Activated naive CD8-positive, alpha-beta T cell (primary cell): Measurements from ENCODE around the gene CTRL.

Source experiments
- H3K27ac Mint-ChIP-seq: one replicate; pipeline ENCODE4 v1.8.0; 2021; ENCODE audit warnings: mixed read lengths
- H3K27me3 Mint-ChIP-seq: one replicate; pipeline ENCODE4 v1.8.0; 2021; ENCODE audit warnings: mixed read lengths
- H3K36me3 Mint-ChIP-seq: one replicate; pipeline ENCODE4 v1.8.0; 2021; ENCODE audit warnings: mixed read lengths
- H3K4me1 Mint-ChIP-seq: one replicate; pipeline ENCODE4 v1.8.0; 2021; ENCODE audit warnings: low read depth, mixed read lengths
- H3K4me3 Mint-ChIP-seq: one replicate; pipeline ENCODE4 v1.8.0; 2021; ENCODE audit warnings: mild to moderate bottlenecking, mixed read lengths
- H3K9me3 Mint-ChIP-seq: one replicate; pipeline ENCODE4 v1.8.0; 2021; ENCODE audit warnings: low read depth, mixed read lengths

CTRL gene

GRCh38 chr16:67907397-67908180 is 24.1 kb downstream of the CTRL start:
- H3K9me3 Mint-ChIP-seq: no peaks in the 10 kb centered on the region
- H3K4me3 Mint-ChIP-seq: no peak overlapping the region
- no peaks in the 10 kb centered on the region for H3K27me3 Mint-ChIP-seq
- peaks cover 3% of the 10 kb centered on the region for H3K36me3 Mint-ChIP-seq
- H3K27ac Mint-ChIP-seq: peak overlapping the region; percentile 35
- peaks cover 8% of the 10 kb centered on the region for H3K4me1 Mint-ChIP-seq

GRCh38 chr16:67902831-67903230 is 28.8 kb downstream of the CTRL start:
- Mint-ChIP-seq H3K4me3 (no peak overlapping the region), H3K4me1 (peaks cover 11% of the 10 kb centered on the region), H3K27me3 (no peaks in the 10 kb centered on the region), H3K36me3 (no peaks in the 10 kb centered on the region), H3K9me3 (no peaks in the 10 kb centered on the region), H3K27ac (no peak overlapping the region)

GRCh38 chr16:67901734-67902133 is 29.9 kb downstream of the CTRL start:
- H3K27ac Mint-ChIP-seq: no peak overlapping the region
- H3K27me3 Mint-ChIP-seq: no peaks in the 10 kb centered on the region
- H3K9me3 Mint-ChIP-seq: no peaks in the 10 kb centered on the region
- H3K4me1 Mint-ChIP-seq: peaks cover 20% of the 10 kb centered on the region
- no peak overlapping the region for H3K4me3 Mint-ChIP-seq
- H3K36me3 Mint-ChIP-seq: peaks cover 3% of the 10 kb centered on the region

DNA sequence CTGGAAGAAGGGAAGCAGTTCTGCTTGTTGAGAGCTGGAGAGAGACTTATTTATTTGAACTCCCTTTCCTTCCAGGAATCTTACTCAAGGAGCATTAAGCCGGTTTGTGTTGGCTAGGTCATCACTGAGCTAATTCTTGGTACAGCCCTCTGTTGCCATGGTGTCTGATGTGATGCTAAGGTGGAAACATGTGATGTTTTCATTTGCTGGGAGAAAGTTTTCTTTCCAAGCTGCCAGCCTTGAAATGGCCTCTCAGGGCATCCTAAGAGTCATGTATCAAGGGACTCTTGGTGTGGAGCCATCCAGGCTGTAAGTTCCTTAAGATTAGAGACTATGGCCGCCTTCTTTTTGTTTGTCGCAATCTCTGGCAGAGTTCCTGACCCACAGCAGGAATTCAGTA is 34.4 kb downstream of the CTRL start:
- Mint-ChIP-seq H3K36me3 (peaks cover 3% of the 10 kb centered on the region), H3K27me3 (no peaks in the 10 kb centered on the region), H3K4me3 (no peak overlapping the region), H3K9me3 (no peaks in the 10 kb centered on the region), H3K4me1 (peaks cover 50% of the 10 kb centered on the region), H3K27ac (no peak overlapping the region)

DNA sequence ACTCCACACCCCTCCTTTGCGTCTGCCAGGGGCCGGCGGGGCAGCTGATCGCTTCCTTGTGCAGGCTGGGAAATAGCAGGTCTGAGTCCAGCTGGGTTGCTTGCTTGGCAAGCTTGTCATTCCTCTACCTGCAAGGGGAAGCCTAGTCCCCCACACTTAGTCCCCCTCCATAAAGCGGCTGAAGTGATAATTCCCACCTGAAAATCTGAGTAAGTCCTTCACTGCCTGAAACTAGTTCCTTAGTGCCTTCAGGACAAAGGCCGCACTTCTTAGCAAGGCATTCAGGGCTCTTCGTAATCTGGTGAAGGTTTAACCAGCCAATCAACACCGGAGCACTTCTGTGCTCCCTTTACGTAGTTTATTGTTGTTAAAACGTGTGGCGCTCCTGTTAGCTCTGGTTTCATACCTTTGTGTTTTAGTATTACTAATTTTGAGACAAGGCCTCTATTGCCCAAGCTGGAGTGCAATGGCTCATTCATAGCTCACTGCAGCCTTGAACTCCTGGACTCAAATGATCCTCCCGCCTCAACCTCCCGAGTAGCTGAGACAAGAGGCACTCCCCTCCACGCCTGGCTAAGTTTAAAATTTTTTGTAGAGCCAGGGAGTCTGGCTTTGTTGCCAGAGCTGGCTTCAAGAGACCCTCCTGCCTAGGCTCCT is 37.8 kb downstream of the CTRL start:
- peaks cover 3% of the 10 kb centered on the region for H3K36me3 Mint-ChIP-seq
- peaks cover 41% of the 10 kb centered on the region for H3K4me1 Mint-ChIP-seq
- peak overlapping the region; percentile 93 for H3K27ac Mint-ChIP-seq
- H3K9me3 Mint-ChIP-seq: no peaks in the 10 kb centered on the region
- no peaks in the 10 kb centered on the region for H3K27me3 Mint-ChIP-seq
- peak overlapping the region; percentile 97 for H3K4me3 Mint-ChIP-seq

DNA sequence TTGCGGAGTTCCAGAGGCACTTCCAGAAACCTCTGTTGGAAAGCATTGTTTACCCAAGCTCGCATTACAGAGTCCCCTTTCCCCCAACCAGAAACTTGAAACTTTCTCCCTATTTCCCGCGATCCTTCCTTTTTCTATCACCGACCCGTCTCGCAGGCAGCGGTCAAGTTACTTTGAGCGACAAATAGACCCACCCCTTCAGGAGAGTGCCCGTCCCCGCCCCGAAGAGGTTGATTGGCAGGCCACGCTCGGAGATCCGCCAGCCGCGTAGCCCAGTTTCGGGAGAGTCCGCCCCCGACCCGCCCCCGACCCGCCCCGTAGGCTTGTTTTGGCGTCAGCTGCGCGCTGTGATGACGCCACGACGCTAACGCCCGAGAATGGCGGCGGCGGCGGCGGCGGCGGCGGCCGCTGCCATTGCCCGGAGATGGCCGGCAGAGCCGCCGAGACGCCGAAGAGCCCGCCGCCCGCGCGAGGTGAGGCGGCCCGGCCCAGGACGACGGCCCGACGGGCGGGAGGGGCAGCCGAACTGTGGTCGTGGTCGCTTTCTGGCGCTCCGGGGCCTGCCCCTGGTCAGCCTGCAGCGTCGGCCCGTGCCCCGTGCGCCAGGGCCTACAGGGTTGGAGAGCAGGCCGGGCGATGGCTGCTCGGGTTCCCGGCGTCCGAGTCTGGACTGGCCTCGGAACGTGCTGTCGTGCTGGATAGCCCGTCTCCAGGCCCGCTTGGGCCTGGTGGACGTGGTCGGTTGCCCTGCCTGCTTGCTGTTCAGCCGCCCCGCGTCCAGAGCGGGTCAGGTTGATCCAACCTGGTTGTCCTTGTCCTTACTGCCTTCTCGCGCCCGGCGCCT is 38.5 kb downstream of the CTRL start, which contains the start of gene PSKH1:
PSKH1 (plus strand) TSS at position 356 of the 844 bp plus-strand sequence. CDS start 15,496 bp downstream, outside the sequence.
- peaks cover 39% of the 10 kb centered on the region for H3K4me1 Mint-ChIP-seq
- H3K4me3 Mint-ChIP-seq: peak within 1 kb of the TSS; percentile 97
- peak within 1 kb of the TSS; percentile 93 for H3K27ac Mint-ChIP-seq
- H3K36me3 Mint-ChIP-seq: peaks cover 3% of the 10 kb centered on the region
- H3K9me3 Mint-ChIP-seq: no peaks in the 10 kb centered on the region
- H3K27me3 Mint-ChIP-seq: no peaks in the 10 kb centered on the region

- Mint-ChIP-seq H3K36me3 (peaks cover 3% of the 10 kb centered on the region), H3K4me1 (peaks cover 36% of the 10 kb centered on the region), H3K27me3 (no peaks in the 10 kb centered on the region), H3K4me3 (peak overlapping the region; percentile 87), H3K27ac (peak overlapping the region; percentile 69), H3K9me3 (no peaks in the 10 kb centered on the region)
These were observed 39.3 kb downstream of the CTRL start for GRCh38 chr16:67892375-67892774.

DNA sequence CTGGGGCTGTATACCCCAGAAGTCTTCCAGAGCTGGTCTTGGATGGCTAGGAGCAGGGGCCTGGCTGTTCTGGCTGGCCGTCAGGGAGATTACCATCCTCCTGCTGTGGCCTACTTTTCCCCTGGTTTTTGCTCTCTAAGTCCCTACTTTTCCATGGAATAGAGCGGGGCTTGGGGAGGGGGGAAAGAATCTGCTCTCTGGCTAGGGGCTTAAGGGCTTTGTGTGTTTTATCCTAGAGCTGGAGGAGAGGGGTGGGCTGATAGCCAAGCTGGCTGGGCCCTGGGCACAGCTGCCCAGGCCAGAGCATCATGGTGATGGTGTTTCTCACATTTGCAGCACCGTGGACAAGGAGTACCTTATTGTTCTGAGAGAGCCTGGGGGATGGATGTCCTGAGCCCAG is 43.3 kb downstream of the CTRL start:
- peaks cover 7% of the 10 kb centered on the region for H3K4me1 Mint-ChIP-seq
- no peak overlapping the region for H3K4me3 Mint-ChIP-seq
- no peaks in the 10 kb centered on the region for H3K36me3 Mint-ChIP-seq
- no peaks in the 10 kb centered on the region for H3K9me3 Mint-ChIP-seq
- no peaks in the 10 kb centered on the region for H3K27me3 Mint-ChIP-seq
- no peak overlapping the region for H3K27ac Mint-ChIP-seq

- H3K4me3 Mint-ChIP-seq: no peak overlapping the region
- H3K36me3 Mint-ChIP-seq: no peaks in the 10 kb centered on the region
- no peaks in the 10 kb centered on the region for H3K4me1 Mint-ChIP-seq
- H3K27ac Mint-ChIP-seq: no peak overlapping the region
- H3K27me3 Mint-ChIP-seq: no peaks in the 10 kb centered on the region
- no peaks in the 10 kb centered on the region for H3K9me3 Mint-ChIP-seq
These were observed 45.3 kb downstream of the CTRL start for GRCh38 chr16:67886387-67886786.

DNA sequence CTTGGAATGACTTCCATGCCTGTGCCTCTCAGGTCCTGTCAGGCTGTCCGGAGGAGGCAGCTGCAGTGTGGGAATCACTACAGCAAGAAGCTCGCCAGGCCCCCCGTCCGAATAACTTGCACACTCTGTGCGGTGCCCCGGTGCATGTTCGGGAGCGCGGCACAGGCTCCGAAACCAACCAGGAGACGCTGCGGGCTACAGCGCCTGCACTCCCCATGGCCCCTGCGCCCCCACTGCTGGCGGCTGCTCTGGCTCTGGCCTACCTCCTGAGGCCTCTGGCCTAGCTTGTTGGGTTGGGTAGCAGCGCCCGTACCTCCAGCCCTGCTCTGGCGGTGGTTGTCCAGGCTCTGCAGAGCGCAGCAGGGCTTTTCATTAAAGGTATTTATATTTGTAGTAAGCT is 45.7 kb downstream of the CTRL start:
- Mint-ChIP-seq H3K9me3 (no peaks in the 10 kb centered on the region), H3K27me3 (no peaks in the 10 kb centered on the region), H3K4me1 (no peaks in the 10 kb centered on the region), H3K27ac (no peak overlapping the region), H3K36me3 (no peaks in the 10 kb centered on the region), H3K4me3 (no peak overlapping the region)

GRCh38 chr16:67885545-67885944 is 46.1 kb downstream of the CTRL start:
- Mint-ChIP-seq H3K27me3 (no peaks in the 10 kb centered on the region), H3K4me3 (no peak overlapping the region), H3K4me1 (no peaks in the 10 kb centered on the region), H3K36me3 (no peaks in the 10 kb centered on the region), H3K9me3 (no peaks in the 10 kb centered on the region), H3K27ac (no peak overlapping the region)

- H3K4me1 Mint-ChIP-seq: no peaks in the 10 kb centered on the region
- no peaks in the 10 kb centered on the region for H3K9me3 Mint-ChIP-seq
- no peaks in the 10 kb centered on the region for H3K36me3 Mint-ChIP-seq
- no peak within 1 kb of the TSS for H3K27ac Mint-ChIP-seq
- H3K27me3 Mint-ChIP-seq: no peaks in the 10 kb centered on the region
- H3K4me3 Mint-ChIP-seq: no peak within 1 kb of the TSS
These were observed 47.0 kb downstream of the CTRL start, which contains the start of gene NRN1L for GRCh38 chr16:67884684-67885083. NRN1L (plus strand) TSS chr16:67884885; CDS start chr16:67884904, 19 bp downstream.

- no peak overlapping the region for H3K4me3 Mint-ChIP-seq
- H3K9me3 Mint-ChIP-seq: no peaks in the 10 kb centered on the region
- no peak overlapping the region for H3K27ac Mint-ChIP-seq
- H3K27me3 Mint-ChIP-seq: no peaks in the 10 kb centered on the region
- no peaks in the 10 kb centered on the region for H3K36me3 Mint-ChIP-seq
- no peaks in the 10 kb centered on the region for H3K4me1 Mint-ChIP-seq
These were observed 47.8 kb downstream of the CTRL start for GRCh38 chr16:67883872-67884261.

- Mint-ChIP-seq H3K27me3 (no peaks in the 10 kb centered on the region), H3K27ac (no peak overlapping the region), H3K9me3 (no peaks in the 10 kb centered on the region), H3K4me3 (no peak overlapping the region), H3K36me3 (no peaks in the 10 kb centered on the region), H3K4me1 (no peaks in the 10 kb centered on the region)
These were observed 48.4 kb downstream of the CTRL start for GRCh38 chr16:67883146-67883871.
